GM23338 (cell line): ENCODE data around the gene ITGA8. TPM values are rescaled to one million over a fixed set of nuclear protein-coding genes. Genes with fewer than 3 reads are reported as not detected.

Experiments used
- ATAC-seq: fragments of 200-7000 bp; cut with Tn5 transposase; 3 replicates; pipeline ENCODE4 v1.9.1; 2020
- DNase-seq: peaks from one replicate; pipeline ENCODE4 v3.0.0-alpha.2; 2015; ENCODE audit warnings: low spot score
- H2AFZ ChIP-seq: fragments of 200-600 bp; sonication (generic); 2 replicates; pipeline ENCODE4 v1.8.0; 2016; ENCODE audit warnings: antibody characterized with exemption, mild to moderate bottlenecking, moderate library complexity
- H3F3A ChIP-seq: fragments of 200-600 bp; sonication (generic); replicated peaks from 2 replicates; pipeline ENCODE4 v1.8.0; 2017; ENCODE audit warnings: antibody characterized with exemption, mixed run types, low read depth
- H3K27ac ChIP-seq: fragments of 200-600 bp; sonication (generic); 2 replicates; pipeline ENCODE4 v1.6.1; 2016; ENCODE audit warnings: low read depth
- H3K27me3 ChIP-seq: fragments of 200-600 bp; sonication (generic); 2 replicates; pipeline ENCODE4 v1.8.0; 2016; ENCODE audit warnings: mild to moderate bottlenecking, mixed run types, moderate library complexity; ENCODE audit not compliant: insufficient read depth
- H3K36me3 ChIP-seq: fragments of 200-600 bp; sonication (generic); 2 replicates; pipeline ENCODE4 v1.8.0; 2016; ENCODE audit warnings: mild to moderate bottlenecking; ENCODE audit not compliant: insufficient read depth
- H3K4me1 ChIP-seq: fragments of 200-600 bp; sonication (generic); 2 replicates; pipeline ENCODE4 v1.8.0; 2016; ENCODE audit warnings: mild to moderate bottlenecking, moderate library complexity; ENCODE audit not compliant: insufficient read depth
- H3K4me2 ChIP-seq: fragments of 200-600 bp; sonication (generic); 2 replicates; pipeline ENCODE4 v1.7.1; 2017; ENCODE audit warnings: mixed run types
- H3K4me3 ChIP-seq: fragments of 200-600 bp; sonication (generic); 2 replicates; pipeline ENCODE4 v1.6.1; 2016; ENCODE audit warnings: mixed run types
- H3K79me2 ChIP-seq: fragments of 200-600 bp; sonication (generic); replicated peaks from 2 replicates; pipeline ENCODE4 v1.8.0; 2017; ENCODE audit warnings: mild to moderate bottlenecking; ENCODE audit not compliant: insufficient read depth
- H3K9me2 ChIP-seq: fragments of 200-600 bp; sonication (generic); 2 replicates; pipeline ENCODE4 v1.8.0; 2017; ENCODE audit not compliant: insufficient read depth
- H4K20me1 ChIP-seq: fragments of 200-600 bp; sonication (generic); replicated peaks from 2 replicates; pipeline ENCODE4 v1.8.0; 2017; ENCODE audit warnings: mild to moderate bottlenecking; ENCODE audit not compliant: insufficient read depth
- H3K27ac Mint-ChIP-seq: 2 replicates; pipeline ENCODE4 v1.8.0; 2020; ENCODE audit warnings: inconsistent platforms, mild to moderate bottlenecking, moderate library complexity, mixed read lengths
- H3K27me3 Mint-ChIP-seq: 3 replicates; pipeline ENCODE4 v1.8.0; 2022; ENCODE audit warnings: low read depth, mild to moderate bottlenecking, moderate library complexity, mixed read lengths, inconsistent platforms; ENCODE audit not compliant: insufficient read depth, poor library complexity
- H3K36me3 Mint-ChIP-seq: 3 replicates; pipeline ENCODE4 v1.8.0; 2021; ENCODE audit warnings: low read depth, mild to moderate bottlenecking, inconsistent platforms, moderate library complexity, mixed read lengths
- H3K4me1 Mint-ChIP-seq: 3 replicates; pipeline ENCODE4 v1.8.0; 2020; ENCODE audit warnings: mild to moderate bottlenecking, inconsistent platforms, mixed read lengths
- H3K4me3 Mint-ChIP-seq: 3 replicates; pipeline ENCODE4 v1.8.0; 2021; ENCODE audit warnings: moderate library complexity, mild to moderate bottlenecking, inconsistent platforms, mixed read lengths
- H3K9me3 Mint-ChIP-seq: 3 replicates; pipeline ENCODE4 v1.8.0; 2020; ENCODE audit warnings: moderate library complexity, mild to moderate bottlenecking, inconsistent platforms, mixed read lengths
- CREB1 ChIP-seq: fragments of 250-450 bp; sonication (Bioruptor Pico); IDR thresholded peaks from 2 replicates; pipeline ENCODE4 v1.5.0; 2020; ENCODE audit warnings: low read depth, mild to moderate bottlenecking, moderate library complexity
- EZH2 ChIP-seq: fragments of 200-600 bp; sonication (generic); IDR thresholded peaks from one replicate; pipeline ENCODE4 v1.8.0; 2017; ENCODE audit warnings: antibody characterized with exemption, mild to moderate bottlenecking, low read depth; ENCODE audit not compliant: unreplicated experiment
- EZH2phosphoT487 ChIP-seq: fragments of 200-600 bp; sonication (generic); IDR thresholded peaks from one replicate; pipeline ENCODE4 v1.8.1; 2018; ENCODE audit warnings: antibody characterized with exemption; ENCODE audit not compliant: unreplicated experiment
- JUNB ChIP-seq: IDR thresholded peaks from one replicate; pipeline ENCODE4 v1.6.1; 2016; ENCODE audit warnings: antibody characterized with exemption; ENCODE audit not compliant: unreplicated experiment
- NANOG ChIP-seq: IDR thresholded peaks from 2 replicates; pipeline ENCODE4 v1.6.1; 2016; ENCODE audit warnings: antibody characterized with exemption, borderline replicate concordance
- POLR2AphosphoS5 ChIP-seq: IDR thresholded peaks from 2 replicates; pipeline ENCODE4 v1.6.1; 2016; ENCODE audit warnings: antibody characterized with exemption, low read depth
- STAT1 ChIP-seq: IDR thresholded peaks from one replicate; pipeline ENCODE4 v1.6.1; 2016; ENCODE audit warnings: antibody characterized with exemption; ENCODE audit not compliant: unreplicated experiment
- ZNF114 ChIP-seq: fragments of 250-450 bp; sonication (Bioruptor Pico); IDR thresholded peaks from 2 replicates; pipeline ENCODE4 v1.5.0; 2020; ENCODE audit warnings: mild to moderate bottlenecking, moderate library complexity
- ZNF331 ChIP-seq: fragments of 250-450 bp; sonication (Bioruptor Pico); IDR thresholded peaks from 2 replicates; pipeline ENCODE4 v1.5.0; 2020; ENCODE audit warnings: low read depth, mild to moderate bottlenecking, moderate library complexity
- polyA plus RNA-seq: library from polyadenylated mRNA; unstranded; fragments of >200 nt; fragmentation: Nextera tagmentation; extraction: Ambion mirVana; gene quantifications from 2 replicates; pipeline ENCODE4 v1.2.1, GENCODE V29; 2016
- total RNA-seq: library from RNA; depleted of rRNA; stranded (reverse); fragments of >200 nt; shearing (Covaris generic); gene quantifications from 2 replicates; pipeline ENCODE4 v1.2.3, GENCODE V29; 2014
- TF ChIP-seq, protein P1 (sequence below): IDR thresholded peaks from 2 replicates; pipeline ENCODE4 v1.6.1; 2016; ENCODE audit warnings: antibody characterized with exemption
- TF ChIP-seq, protein P2 (sequence below): fragments of 250-450 bp; sonication (Bioruptor Pico); IDR thresholded peaks from 2 replicates; pipeline ENCODE4 v1.5.0; 2020; ENCODE audit warnings: mild to moderate bottlenecking, moderate library complexity
- TF ChIP-seq, protein P3 (sequence below): IDR thresholded peaks from one replicate; pipeline ENCODE4 v1.6.1; 2018; ENCODE audit warnings: antibody characterized with exemption; ENCODE audit not compliant: unreplicated experiment
- TF ChIP-seq, protein P4 (sequence below), 2 experiments: fragments of 200-600 bp in 1 of 2; sonication (generic) in 1 of 2; conservative IDR thresholded peaks; 2 replicates each; pipeline versions ENCODE4 v1.5.1 to v1.6.1; 2016 to 2017; ENCODE audit warnings: antibody characterized with exemption in 2 of 2, low read depth in 2 of 2, mild to moderate bottlenecking in 2 of 2, moderate library complexity in 1 of 2

The ITGA8 gene
- total and polyA plus RNA-seq, 2 experiments from 2014 or later = not detected

DNA sequence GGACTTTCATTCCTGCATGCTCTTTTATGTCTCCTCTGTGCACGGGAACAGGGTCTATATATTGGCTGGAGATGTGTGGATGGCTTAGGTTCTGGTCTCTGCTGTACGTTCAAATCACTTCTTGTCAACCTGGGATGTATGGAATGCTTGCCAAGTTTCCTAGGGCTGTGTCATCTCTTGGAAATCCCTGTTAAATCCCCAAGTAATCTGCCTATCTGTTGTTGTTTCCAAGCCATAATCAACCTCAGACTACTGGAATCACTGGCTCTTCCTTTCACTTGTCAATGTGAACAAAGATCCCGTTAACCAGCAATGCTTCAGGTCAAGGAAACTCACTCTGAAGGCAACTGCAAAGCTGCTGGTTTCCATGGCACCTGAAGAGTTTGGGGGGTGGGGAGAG lies 255.3 kb downstream of the ITGA8 start:
- H3K27me3 ChIP-seq = peaks cover 52% of the 10 kb centered on the region
- TF ChIP-seq ZNF331 (CRISPR knock-in tag) (no peak), EZH2phosphoT487 (no peak), STAT1 (no peak), NANOG (no peak), EZH2 (no peak), JUNB (no peak), POLR2AphosphoS5 (no peak), CREB1 (CRISPR knock-in tag) (no peak), ZNF114 (CRISPR knock-in tag) (no peak)
- TF ChIP-seq, protein P1, sequence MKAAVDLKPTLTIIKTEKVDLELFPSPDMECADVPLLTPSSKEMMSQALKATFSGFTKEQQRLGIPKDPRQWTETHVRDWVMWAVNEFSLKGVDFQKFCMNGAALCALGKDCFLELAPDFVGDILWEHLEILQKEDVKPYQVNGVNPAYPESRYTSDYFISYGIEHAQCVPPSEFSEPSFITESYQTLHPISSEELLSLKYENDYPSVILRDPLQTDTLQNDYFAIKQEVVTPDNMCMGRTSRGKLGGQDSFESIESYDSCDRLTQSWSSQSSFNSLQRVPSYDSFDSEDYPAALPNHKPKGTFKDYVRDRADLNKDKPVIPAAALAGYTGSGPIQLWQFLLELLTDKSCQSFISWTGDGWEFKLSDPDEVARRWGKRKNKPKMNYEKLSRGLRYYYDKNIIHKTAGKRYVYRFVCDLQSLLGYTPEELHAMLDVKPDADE = no peak
- TF ChIP-seq, protein P2, sequence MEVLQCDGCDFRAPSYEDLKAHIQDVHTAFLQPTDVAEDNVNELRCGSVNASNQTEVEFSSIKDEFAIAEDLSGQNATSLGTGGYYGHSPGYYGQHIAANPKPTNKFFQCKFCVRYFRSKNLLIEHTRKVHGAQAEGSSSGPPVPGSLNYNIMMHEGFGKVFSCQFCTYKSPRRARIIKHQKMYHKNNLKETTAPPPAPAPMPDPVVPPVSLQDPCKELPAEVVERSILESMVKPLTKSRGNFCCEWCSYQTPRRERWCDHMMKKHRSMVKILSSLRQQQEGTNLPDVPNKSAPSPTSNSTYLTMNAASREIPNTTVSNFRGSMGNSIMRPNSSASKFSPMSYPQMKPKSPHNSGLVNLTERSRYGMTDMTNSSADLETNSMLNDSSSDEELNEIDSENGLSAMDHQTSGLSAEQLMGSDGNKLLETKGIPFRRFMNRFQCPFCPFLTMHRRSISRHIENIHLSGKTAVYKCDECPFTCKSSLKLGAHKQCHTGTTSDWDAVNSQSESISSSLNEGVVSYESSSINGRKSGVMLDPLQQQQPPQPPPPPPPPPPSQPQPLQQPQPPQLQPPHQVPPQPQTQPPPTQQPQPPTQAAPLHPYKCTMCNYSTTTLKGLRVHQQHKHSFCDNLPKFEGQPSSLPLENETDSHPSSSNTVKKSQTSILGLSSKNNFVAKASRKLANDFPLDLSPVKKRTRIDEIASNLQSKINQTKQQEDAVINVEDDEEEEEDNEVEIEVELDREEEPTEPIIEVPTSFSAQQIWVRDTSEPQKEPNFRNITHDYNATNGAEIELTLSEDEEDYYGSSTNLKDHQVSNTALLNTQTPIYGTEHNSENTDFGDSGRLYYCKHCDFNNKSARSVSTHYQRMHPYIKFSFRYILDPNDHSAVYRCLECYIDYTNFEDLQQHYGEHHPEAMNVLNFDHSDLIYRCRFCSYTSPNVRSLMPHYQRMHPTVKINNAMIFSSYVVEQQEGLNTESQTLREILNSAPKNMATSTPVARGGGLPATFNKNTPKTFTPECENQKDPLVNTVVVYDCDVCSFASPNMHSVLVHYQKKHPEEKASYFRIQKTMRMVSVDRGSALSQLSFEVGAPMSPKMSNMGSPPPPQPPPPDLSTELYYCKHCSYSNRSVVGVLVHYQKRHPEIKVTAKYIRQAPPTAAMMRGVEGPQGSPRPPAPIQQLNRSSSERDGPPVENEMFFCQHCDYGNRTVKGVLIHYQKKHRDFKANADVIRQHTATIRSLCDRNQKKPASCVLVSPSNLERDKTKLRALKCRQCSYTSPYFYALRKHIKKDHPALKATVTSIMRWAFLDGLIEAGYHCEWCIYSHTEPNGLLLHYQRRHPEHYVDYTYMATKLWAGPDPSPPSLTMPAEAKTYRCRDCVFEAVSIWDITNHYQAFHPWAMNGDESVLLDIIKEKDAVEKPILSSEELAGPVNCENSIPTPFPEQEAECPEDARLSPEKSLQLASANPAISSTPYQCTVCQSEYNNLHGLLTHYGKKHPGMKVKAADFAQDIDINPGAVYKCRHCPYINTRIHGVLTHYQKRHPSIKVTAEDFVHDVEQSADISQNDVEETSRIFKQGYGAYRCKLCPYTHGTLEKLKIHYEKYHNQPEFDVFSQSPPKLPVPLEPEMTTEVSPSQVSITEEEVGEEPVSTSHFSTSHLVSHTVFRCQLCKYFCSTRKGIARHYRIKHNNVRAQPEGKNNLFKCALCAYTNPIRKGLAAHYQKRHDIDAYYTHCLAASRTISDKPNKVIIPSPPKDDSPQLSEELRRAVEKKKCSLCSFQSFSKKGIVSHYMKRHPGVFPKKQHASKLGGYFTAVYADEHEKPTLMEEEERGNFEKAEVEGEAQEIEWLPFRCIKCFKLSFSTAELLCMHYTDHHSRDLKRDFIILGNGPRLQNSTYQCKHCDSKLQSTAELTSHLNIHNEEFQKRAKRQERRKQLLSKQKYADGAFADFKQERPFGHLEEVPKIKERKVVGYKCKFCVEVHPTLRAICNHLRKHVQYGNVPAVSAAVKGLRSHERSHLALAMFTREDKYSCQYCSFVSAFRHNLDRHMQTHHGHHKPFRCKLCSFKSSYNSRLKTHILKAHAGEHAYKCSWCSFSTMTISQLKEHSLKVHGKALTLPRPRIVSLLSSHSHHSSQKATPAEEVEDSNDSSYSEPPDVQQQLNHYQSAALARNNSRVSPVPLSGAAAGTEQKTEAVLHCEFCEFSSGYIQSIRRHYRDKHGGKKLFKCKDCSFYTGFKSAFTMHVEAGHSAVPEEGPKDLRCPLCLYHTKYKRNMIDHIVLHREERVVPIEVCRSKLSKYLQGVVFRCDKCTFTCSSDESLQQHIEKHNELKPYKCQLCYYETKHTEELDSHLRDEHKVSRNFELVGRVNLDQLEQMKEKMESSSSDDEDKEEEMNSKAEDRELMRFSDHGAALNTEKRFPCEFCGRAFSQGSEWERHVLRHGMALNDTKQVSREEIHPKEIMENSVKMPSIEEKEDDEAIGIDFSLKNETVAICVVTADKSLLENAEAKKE = no peak
- TF ChIP-seq, protein P3, sequence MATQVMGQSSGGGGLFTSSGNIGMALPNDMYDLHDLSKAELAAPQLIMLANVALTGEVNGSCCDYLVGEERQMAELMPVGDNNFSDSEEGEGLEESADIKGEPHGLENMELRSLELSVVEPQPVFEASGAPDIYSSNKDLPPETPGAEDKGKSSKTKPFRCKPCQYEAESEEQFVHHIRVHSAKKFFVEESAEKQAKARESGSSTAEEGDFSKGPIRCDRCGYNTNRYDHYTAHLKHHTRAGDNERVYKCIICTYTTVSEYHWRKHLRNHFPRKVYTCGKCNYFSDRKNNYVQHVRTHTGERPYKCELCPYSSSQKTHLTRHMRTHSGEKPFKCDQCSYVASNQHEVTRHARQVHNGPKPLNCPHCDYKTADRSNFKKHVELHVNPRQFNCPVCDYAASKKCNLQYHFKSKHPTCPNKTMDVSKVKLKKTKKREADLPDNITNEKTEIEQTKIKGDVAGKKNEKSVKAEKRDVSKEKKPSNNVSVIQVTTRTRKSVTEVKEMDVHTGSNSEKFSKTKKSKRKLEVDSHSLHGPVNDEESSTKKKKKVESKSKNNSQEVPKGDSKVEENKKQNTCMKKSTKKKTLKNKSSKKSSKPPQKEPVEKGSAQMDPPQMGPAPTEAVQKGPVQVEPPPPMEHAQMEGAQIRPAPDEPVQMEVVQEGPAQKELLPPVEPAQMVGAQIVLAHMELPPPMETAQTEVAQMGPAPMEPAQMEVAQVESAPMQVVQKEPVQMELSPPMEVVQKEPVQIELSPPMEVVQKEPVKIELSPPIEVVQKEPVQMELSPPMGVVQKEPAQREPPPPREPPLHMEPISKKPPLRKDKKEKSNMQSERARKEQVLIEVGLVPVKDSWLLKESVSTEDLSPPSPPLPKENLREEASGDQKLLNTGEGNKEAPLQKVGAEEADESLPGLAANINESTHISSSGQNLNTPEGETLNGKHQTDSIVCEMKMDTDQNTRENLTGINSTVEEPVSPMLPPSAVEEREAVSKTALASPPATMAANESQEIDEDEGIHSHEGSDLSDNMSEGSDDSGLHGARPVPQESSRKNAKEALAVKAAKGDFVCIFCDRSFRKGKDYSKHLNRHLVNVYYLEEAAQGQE = no peak
- TF ChIP-seq, protein P4, sequence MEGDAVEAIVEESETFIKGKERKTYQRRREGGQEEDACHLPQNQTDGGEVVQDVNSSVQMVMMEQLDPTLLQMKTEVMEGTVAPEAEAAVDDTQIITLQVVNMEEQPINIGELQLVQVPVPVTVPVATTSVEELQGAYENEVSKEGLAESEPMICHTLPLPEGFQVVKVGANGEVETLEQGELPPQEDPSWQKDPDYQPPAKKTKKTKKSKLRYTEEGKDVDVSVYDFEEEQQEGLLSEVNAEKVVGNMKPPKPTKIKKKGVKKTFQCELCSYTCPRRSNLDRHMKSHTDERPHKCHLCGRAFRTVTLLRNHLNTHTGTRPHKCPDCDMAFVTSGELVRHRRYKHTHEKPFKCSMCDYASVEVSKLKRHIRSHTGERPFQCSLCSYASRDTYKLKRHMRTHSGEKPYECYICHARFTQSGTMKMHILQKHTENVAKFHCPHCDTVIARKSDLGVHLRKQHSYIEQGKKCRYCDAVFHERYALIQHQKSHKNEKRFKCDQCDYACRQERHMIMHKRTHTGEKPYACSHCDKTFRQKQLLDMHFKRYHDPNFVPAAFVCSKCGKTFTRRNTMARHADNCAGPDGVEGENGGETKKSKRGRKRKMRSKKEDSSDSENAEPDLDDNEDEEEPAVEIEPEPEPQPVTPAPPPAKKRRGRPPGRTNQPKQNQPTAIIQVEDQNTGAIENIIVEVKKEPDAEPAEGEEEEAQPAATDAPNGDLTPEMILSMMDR (conservative IDR thresholded peaks at IDR 0.05; ENCODE audit: low read depth in 2 of 2) = no peak
- Mint-ChIP-seq H3K4me3 (no peak overlapping the region), H3K27me3 (peaks cover 21% of the 10 kb centered on the region), H3K9me3 (no peaks in the 10 kb centered on the region), H3K4me1 (no peaks in the 10 kb centered on the region), H3K36me3 (no peaks in the 10 kb centered on the region), H3K27ac (no peak overlapping the region)
- no peaks in the 10 kb centered on the region; the same call in 1 of the 2 replicates for H4K20me1 ChIP-seq
- no peaks in the 10 kb centered on the region for H3F3A ChIP-seq
- H3K4me3 ChIP-seq = no peak overlapping the region
- no peaks in the 10 kb centered on the region for H3K9me2 ChIP-seq
- H3K4me2 ChIP-seq = no peak overlapping the region
- no peak for DNase-seq
- no peak overlapping the region for H3K27ac ChIP-seq
- no peak for ATAC-seq
- H3K36me3 ChIP-seq = no peaks in the 10 kb centered on the region
- no peaks in the 10 kb centered on the region for H3K79me2 ChIP-seq
- H3K4me1 ChIP-seq = no peaks in the 10 kb centered on the region
- no peak overlapping the region for H2AFZ ChIP-seq
